ENCODE measurements around the gene SDHAF3.
"Not testable (repeated sequence)": the region's sequence is repeated elsewhere in the genome, so short reads cannot be mapped to it uniquely, and the experiment has no call there.

SDHAF3 gene

DNA sequence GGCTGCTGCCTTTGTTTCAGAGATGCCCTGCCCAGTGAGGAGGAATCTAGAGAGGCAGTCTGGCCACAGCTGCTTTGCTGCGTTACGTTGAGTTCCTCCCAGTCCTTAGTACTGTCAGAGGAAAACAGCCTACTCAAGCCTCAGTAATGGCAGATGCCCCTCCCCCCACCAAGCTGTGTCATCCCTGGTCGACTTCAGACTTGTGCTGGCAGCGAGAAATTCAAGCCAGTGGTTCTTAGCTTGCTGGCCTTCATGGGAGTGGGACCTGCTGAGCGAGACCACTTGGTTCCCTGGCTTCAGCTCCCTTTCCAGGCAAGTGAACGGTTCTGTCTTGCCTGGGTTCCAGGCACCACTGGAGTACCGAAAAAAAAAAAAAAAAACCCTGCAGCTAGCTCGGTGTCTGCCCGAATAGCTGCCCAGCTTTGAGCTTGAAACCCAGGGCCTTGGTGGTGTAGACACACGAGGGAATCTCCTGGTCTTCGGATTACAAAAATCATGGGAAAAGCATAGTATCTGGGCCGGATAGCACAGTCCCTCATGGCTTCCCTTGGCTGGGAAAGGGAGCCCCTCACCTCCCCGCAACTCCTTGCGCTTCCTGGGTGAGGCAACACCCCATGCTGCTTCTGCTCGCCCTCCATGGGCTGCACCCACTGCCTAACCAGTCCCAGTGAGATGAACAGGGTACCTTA is 9.1 kb downstream of the SDHAF3 start:
- DNase-seq (ENCODE audit: low read depth) = no peak

DNA sequence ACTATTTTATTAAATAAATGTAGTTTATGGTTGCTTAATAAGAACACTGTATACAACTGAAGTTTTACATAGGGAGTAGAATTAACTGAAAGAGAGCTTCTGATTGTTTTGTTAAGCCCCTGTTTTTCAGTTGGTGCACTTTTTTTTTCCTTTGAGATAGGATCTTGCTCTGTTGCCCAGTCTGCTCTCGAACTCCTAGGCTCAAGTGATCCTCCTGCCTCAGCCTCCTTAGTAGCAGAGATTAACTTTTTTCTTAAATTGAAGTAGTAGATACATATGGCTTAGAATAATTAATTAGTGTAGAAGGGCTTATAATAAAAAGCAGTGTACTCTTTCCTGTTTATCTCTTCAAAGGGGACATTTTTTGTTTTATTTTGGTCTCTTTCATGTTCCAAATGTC is 11.2 kb downstream of the SDHAF3 start:
- no peak for DNase-seq (ENCODE audit: low read depth)

GRCh38 chr7:97130417-97131139 is 13.1 kb downstream of the SDHAF3 start:
- DNase-seq (ENCODE audit: low read depth) = no peak

DNA sequence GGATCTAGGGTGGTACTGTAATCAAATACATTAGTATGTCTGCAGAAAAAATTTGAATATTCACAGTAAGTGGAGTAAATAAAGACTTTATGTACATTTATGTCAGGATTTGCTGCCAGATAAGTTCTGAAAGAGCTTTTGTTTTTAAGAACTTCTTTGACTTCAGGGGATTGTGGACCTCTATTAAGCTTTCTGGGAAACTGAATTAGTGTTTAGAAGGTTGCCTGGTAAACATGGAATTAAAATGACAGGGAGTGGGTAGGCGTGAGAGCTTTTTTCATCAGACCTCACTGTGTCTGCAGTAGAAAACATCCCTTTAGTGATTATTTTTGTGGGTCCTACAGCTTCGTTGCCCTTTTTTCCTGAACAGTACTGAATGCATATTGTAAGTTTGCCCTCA is 15.7 kb downstream of the SDHAF3 start:
- no peak for DNase-seq (ENCODE audit: low read depth)

- DNase-seq (ENCODE audit: low read depth) = no peak
These were observed 21.3 kb downstream of the SDHAF3 start for GRCh38 chr7:97138830-97139229.

GRCh38 chr7:97145068-97145467 is 27.6 kb downstream of the SDHAF3 start:
- peak; percentile 26 for DNase-seq (ENCODE audit: low read depth)

- DNase-seq (ENCODE audit: low read depth) = no peak
These were observed 32.3 kb downstream of the SDHAF3 start for GRCh38 chr7:97149843-97150242.

DNA sequence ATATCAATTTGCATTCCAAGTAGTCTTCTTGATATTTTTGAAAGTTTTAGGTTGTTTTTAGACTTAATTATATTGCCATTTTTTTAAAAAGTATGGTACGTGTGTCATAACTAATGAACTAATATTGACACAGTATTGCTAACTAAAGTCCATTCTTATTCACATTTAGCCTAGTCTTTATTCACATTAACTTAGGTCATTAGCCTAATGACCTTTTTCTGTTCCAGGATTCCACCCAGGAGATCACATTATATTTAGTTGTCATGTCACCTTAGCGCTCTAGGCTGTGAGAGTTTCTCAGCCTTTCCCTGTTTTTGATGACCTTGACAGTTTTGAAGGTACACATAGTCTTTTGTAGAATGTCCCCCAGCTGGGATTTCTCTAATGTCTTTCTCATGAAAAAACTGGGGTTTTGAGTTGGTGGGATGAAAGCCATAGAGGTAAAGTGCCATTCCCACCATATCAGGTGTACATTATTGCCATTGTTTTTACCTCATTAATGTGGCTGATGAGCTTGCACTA is 38.5 kb downstream of the SDHAF3 start:
- no peak for DNase-seq (ENCODE audit: low read depth)

- not testable (repeated sequence) for DNase-seq (ENCODE audit: low read depth)
These were observed 42.5 kb downstream of the SDHAF3 start for GRCh38 chr7:97159984-97160383.

DNA sequence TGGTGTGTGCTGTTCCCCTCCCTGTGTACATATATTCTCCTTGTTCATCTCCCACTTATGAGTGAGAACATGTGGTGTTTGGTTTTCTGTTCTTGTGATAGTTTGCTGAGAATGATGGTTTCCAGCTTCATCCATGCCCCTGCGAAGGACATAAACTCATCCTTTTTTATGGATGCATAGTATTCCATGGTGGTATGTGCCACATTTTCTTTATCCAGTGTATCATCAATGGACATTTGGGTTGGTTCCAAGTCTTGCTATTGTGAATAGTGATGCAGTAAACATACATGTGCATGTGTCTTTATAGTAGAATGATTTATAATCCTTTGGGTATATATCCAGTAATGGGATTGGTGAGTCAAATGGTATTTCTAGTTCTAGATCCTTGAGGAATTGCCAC is 44.1 kb downstream of the SDHAF3 start:
- not testable (repeated sequence) for DNase-seq (ENCODE audit: low read depth)

DNA sequence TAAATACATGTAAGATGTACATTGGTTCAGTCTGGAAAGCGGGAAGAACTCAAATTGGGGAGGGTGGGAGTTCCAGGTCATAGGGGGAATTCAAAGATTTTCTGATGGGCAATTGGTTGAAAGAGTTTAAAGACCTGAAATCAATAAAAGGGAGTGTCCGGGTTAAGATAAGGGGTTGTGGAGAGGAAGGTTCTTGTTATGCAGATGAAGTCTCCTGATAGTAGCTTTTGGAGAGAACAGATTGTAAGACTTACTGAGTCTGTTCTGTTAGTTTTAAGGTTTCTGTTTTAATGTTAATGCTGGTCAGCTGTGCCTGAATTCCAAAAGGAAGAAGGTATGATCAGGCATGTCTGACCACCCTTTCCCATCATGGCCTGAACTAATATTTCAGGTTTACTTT is 48.8 kb downstream of the SDHAF3 start:
- no peak for DNase-seq (ENCODE audit: low read depth)

- no peak for DNase-seq (ENCODE audit: low read depth)
These were observed 49.7 kb downstream of the SDHAF3 start for GRCh38 chr7:97167176-97167575.

GRCh38 chr7:97167749-97168148 is 50.3 kb downstream of the SDHAF3 start:
- no peak for DNase-seq (ENCODE audit: low read depth)

- DNase-seq (ENCODE audit: low read depth) = no peak
These were observed 56.8 kb downstream of the SDHAF3 start for GRCh38 chr7:97174303-97174702.

GRCh38 chr7:97179454-97180104 is 62.1 kb downstream of the SDHAF3 start:
- peak; percentile 52 for DNase-seq (ENCODE audit: low read depth)

DNA sequence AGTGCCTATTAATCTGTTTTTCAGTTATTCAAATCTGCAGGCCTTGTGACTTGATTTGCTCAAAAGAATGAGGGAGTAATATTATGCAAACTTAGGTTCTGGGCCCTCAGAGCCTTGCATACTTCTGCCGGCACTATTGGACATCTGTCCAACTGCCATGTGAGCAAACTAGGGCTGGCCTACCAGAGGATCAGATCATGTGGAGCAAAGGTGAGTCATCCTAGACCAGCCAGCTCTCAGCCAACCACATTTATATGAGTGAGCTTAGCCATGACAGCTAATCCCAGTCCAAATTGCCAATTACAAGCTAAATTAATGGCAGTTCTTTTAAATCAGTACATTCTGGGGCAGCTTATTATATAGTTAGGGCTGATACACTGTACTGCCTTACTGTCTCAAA is 69.6 kb downstream of the SDHAF3 start:
- DNase-seq (ENCODE audit: low read depth) = peak; percentile 44

GRCh38 chr7:97196174-97196573 is 78.7 kb downstream of the SDHAF3 start:
- not testable (repeated sequence) for DNase-seq (ENCODE audit: low read depth)

DNA sequence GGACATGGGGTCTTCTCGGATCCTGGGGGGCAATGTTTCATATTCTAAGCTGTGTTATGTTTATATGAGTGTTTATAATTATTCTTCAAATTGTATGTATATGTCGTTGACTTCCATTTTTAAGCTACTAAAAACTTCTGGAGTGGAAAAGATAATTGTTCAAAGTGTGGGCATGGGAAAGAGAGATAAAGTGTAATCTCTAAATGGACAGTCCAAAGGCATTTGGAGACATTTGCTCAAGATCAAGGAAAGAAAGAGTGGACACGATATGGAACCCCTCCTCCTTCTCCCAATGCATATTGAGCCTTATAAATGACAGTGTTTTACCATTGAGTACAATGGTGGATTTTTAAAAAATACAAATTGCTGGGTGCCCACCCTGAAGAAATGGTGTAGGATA is 81.1 kb downstream of the SDHAF3 start:
- DNase-seq (ENCODE audit: low read depth) = no peak

- no peak for DNase-seq (ENCODE audit: low read depth)
These were observed 82.5 kb downstream of the SDHAF3 start for GRCh38 chr7:97200018-97200417.

DNA sequence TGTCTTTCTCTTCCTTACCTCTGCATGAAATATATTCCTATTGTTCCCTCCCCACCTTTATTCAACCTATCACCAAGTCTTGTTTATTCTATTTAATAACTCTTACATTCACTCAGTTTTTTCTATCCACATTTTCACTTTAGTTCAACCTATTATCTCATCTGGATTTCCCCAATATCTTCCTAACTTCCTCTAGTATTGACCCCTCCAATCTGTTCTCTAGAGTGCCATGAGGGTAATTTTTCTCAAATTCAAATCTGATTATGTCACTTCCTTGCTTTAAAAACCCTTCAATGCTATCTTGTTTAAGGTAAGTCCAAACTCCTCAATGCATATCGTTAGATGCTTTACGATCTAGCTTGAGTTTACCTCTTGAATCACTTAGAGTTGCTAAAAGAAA is 86.5 kb downstream of the SDHAF3 start:
- DNase-seq (ENCODE audit: low read depth) = no peak

GRCh38 chr7:97204821-97205220 is 87.3 kb downstream of the SDHAF3 start:
- DNase-seq (ENCODE audit: low read depth) = no peak

DNA sequence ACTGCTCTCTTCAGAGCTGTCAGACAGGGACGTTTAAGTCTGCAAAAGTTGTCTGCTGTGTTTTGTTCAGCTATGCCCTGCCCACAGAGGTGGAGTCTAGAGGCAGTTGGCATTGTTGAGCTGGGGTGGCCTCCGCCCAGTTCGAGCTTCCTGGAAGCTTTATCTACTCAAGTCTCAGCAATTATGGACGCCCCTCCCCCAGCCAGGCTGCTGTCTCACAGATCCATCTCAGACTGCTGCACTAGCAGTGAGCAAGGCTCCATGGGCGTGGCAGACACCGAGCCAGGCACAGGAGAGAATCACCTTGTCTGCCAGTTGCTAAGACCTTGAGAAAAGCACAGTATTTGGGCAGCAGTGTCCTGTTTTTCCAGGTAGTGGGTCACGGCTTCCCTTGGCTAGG is 98.1 kb downstream of the SDHAF3 start:
- DNase-seq (ENCODE audit: low read depth) = no peak

- DNase-seq (ENCODE audit: low read depth) = no peak
These were observed 101.3 kb downstream of the SDHAF3 start for GRCh38 chr7:97218767-97219166.

All from stromal cell of bone marrow (primary cell).